Neuron (in vitro differentiated cells): ENCODE measurements around the gene KPNB1.

Source experiments
- H2AFZ ChIP-seq: one replicate; pipeline ENCODE4 v1.6.1; 2013; ENCODE audit warnings: low read depth, mild to moderate bottlenecking, inconsistent platforms, low read length, moderate library complexity
- H3K27me3 ChIP-seq: one replicate; pipeline ENCODE4 v1.6.1; 2013; ENCODE audit warnings: low read length; ENCODE audit not compliant: insufficient read depth
- H3K36me3 ChIP-seq: one replicate; pipeline ENCODE4 v1.6.1; 2013; ENCODE audit warnings: low read length; ENCODE audit not compliant: insufficient read depth
- H3K4me1 ChIP-seq: one replicate; pipeline ENCODE4 v1.6.1; 2013; ENCODE audit warnings: low read length; ENCODE audit not compliant: insufficient read depth
- H3K4me3 ChIP-seq: 2 replicates; pipeline ENCODE4 v1.5.1; 2013; ENCODE audit warnings: mild to moderate bottlenecking, low read length, moderate library complexity
- H3K9me3 ChIP-seq: one replicate; pipeline ENCODE4 v1.6.1; 2013; ENCODE audit warnings: low read length

Gene KPNB1

DNA sequence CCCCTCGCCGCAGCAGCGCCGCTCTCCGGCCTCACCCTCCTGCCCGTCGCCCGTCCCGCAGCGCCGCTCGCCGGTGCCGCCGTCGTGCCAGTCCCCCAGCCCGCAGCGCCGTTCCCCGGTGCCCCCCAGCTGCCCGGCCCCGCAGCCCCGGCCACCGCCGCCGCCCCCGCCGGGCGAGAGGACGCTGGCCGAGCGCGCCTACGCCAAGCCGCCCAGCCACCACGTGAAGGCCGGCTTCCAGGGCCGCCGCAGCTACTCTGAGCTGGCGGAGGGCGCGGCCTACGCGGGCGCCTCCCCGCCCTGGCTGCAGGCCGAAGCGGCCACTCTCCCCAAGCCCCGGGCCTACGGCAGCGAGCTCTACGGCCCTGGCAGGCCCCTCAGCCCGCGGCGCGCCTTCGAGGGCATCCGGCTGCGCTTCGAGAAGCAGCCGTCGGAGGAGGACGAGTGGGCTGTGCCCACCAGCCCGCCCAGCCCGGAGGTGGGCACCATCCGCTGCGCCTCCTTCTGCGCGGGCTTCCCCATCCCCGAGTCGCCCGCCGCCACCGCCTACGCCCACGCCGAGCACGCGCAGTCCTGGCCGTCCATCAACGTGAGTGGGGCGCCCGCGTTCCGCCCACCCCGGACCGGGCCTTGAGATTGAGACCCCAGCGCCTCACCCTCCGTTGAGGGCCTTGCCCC, 59.3 kb downstream of the KPNB1 start:
- H3K9me3 ChIP-seq = no peaks in the 10 kb centered on the region

GRCh38 chr17:47709594-47709993, 59.9 kb downstream of the KPNB1 start:
- Histone ChIP-seq H3K36me3 (peaks cover 3% of the 10 kb centered on the region), H3K9me3 (no peaks in the 10 kb centered on the region), H2AFZ (no peak overlapping the region), H3K4me1 (no peaks in the 10 kb centered on the region), H3K27me3 (peaks cover 4% of the 10 kb centered on the region), H3K4me3 (no peak overlapping the region)

More for the DNA sequence above, 59.3 kb downstream of the KPNB1 start:
- peaks cover 3% of the 10 kb centered on the region for H3K36me3 ChIP-seq
- no peak overlapping the region for H2AFZ ChIP-seq
- no peaks in the 10 kb centered on the region for H3K4me1 ChIP-seq
- no peak overlapping the region for H3K4me3 ChIP-seq
- H3K27me3 ChIP-seq = no peaks in the 10 kb centered on the region

- no peaks in the 10 kb centered on the region for H3K9me3 ChIP-seq
- H3K4me3 ChIP-seq = no peak overlapping the region
- peaks cover 10% of the 10 kb centered on the region for H3K27me3 ChIP-seq
- no peaks in the 10 kb centered on the region for H3K4me1 ChIP-seq
- no peak overlapping the region for H2AFZ ChIP-seq
- peaks cover 3% of the 10 kb centered on the region for H3K36me3 ChIP-seq
These were observed 61.8 kb downstream of the KPNB1 start for GRCh38 chr17:47711366-47712099.

GRCh38 chr17:47712330-47713023, 62.8 kb downstream of the KPNB1 start:
- no peaks in the 10 kb centered on the region for H3K4me1 ChIP-seq
- peaks cover 3% of the 10 kb centered on the region for H3K36me3 ChIP-seq
- H3K9me3 ChIP-seq = no peaks in the 10 kb centered on the region
- H3K27me3 ChIP-seq = peaks cover 10% of the 10 kb centered on the region
- H3K4me3 ChIP-seq = no peak overlapping the region
- no peak overlapping the region for H2AFZ ChIP-seq

GRCh38 chr17:47713980-47714700, 64.4 kb downstream of the KPNB1 start:
- H3K4me1 ChIP-seq = no peaks in the 10 kb centered on the region
- peaks cover 19% of the 10 kb centered on the region for H3K27me3 ChIP-seq
- H2AFZ ChIP-seq = no peak overlapping the region
- peaks cover 3% of the 10 kb centered on the region for H3K36me3 ChIP-seq
- no peak overlapping the region for H3K4me3 ChIP-seq
- H3K9me3 ChIP-seq = no peaks in the 10 kb centered on the region

DNA sequence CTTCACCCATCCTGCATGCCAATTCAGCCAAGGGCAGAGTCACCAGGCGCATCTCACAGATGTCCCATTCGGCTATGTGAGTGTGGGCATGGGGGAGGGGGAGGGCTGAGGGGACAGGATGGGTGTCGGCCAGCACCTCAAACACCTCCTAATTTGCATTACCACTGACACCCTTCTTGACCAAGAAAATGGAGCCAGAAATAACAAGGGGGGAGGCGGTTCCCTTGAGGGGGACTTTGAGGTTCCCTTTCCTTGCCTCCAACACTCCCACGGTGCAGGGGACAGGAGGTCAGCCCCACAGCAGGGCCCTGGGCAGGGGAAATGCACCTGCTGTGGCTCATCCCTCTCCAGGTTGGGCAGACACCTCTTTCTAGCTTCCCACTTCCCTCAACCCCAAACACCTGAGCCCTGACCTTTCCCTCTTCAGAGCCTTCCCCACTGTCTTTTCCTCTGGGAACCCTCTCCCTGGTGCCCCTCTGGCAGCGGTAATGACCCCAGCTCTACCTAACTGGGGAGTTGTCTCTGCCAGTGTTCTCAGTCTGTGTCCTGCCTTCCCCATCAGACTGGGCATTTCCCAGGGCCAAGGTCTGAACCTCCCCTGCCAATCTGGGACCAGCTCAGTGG, 65.2 kb downstream of the KPNB1 start:
- Histone ChIP-seq H3K4me1 (no peaks in the 10 kb centered on the region), H3K36me3 (no peaks in the 10 kb centered on the region), H3K9me3 (no peaks in the 10 kb centered on the region), H3K4me3 (no peak overlapping the region), H3K27me3 (peaks cover 27% of the 10 kb centered on the region), H2AFZ (no peak overlapping the region)

- H3K27me3 ChIP-seq = peaks cover 34% of the 10 kb centered on the region
- H3K4me1 ChIP-seq = no peaks in the 10 kb centered on the region
- no peaks in the 10 kb centered on the region for H3K9me3 ChIP-seq
- no peak overlapping the region for H2AFZ ChIP-seq
- no peak overlapping the region for H3K4me3 ChIP-seq
- no peaks in the 10 kb centered on the region for H3K36me3 ChIP-seq
These were observed 66.1 kb downstream of the KPNB1 start for GRCh38 chr17:47715669-47716325.

DNA sequence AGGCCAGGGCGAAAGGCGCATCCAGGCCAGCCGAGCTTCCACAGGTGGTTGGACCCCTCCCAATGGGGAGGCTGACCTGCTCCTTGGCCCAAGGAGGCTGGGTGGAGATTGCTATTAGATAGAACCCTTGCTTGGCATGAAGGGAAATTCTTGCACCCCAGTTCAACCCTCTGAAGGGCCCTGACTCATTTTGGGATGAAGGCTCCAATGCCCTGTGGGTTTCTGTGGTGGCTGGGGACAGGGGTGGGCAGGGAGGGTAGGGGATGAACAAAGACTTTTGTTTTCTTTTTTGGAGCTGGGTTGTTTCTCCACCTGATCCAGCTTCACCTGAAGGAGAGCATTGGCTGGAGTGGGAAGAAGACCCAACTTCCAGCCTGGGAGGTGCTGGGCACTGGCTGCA, 66.7 kb downstream of the KPNB1 start:
- Histone ChIP-seq H3K27me3 (peaks cover 40% of the 10 kb centered on the region), H2AFZ (no peak overlapping the region), H3K4me1 (no peaks in the 10 kb centered on the region), H3K9me3 (no peaks in the 10 kb centered on the region), H3K4me3 (no peak overlapping the region), H3K36me3 (no peaks in the 10 kb centered on the region)

GRCh38 chr17:47717261-47717697, 67.6 kb downstream of the KPNB1 start:
- peaks cover 49% of the 10 kb centered on the region for H3K27me3 ChIP-seq

GRCh38 chr17:47717979-47718621, 68.4 kb downstream of the KPNB1 start:
- H3K9me3 ChIP-seq = no peaks in the 10 kb centered on the region
- H3K27me3 ChIP-seq = peaks cover 52% of the 10 kb centered on the region
- H3K4me1 ChIP-seq = no peaks in the 10 kb centered on the region
- H3K4me3 ChIP-seq = no peak overlapping the region
- no peaks in the 10 kb centered on the region for H3K36me3 ChIP-seq
- H2AFZ ChIP-seq = no peak overlapping the region

More at GRCh38 chr17:47717261-47717697, 67.6 kb downstream of the KPNB1 start:
- no peak overlapping the region for H2AFZ ChIP-seq
- no peaks in the 10 kb centered on the region for H3K4me1 ChIP-seq
- H3K4me3 ChIP-seq = no peak overlapping the region
- H3K9me3 ChIP-seq = no peaks in the 10 kb centered on the region
- no peaks in the 10 kb centered on the region for H3K36me3 ChIP-seq

- Histone ChIP-seq H3K4me3 (no peak overlapping the region), H3K27me3 (peaks cover 54% of the 10 kb centered on the region), H3K9me3 (no peaks in the 10 kb centered on the region), H3K4me1 (no peaks in the 10 kb centered on the region), H3K36me3 (no peaks in the 10 kb centered on the region), H2AFZ (no peak overlapping the region)
These were observed 69.1 kb downstream of the KPNB1 start for GRCh38 chr17:47718634-47719405.
